HepG2 (cell line): Measurements from ENCODE around the gene SFTA2. TPM values are rescaled to one million over a fixed set of nuclear protein-coding genes. Genes with fewer than 3 reads are reported as not detected.

ENCODE experiments used
- AHDC1 ChIP-seq: sonication (generic); formaldehyde crosslinking; IDR thresholded peaks from 2 replicates; pipeline ENCODE4 v1.5.1; 2020; ENCODE audit warnings: mild to moderate bottlenecking, missing genetic modification reagents, borderline replicate concordance
- FOSL2 ChIP-seq: sonication (generic); formaldehyde crosslinking; IDR thresholded peaks from 2 replicates; pipeline ENCODE4 v1.4.0; 2020; ENCODE audit warnings: missing genetic modification reagents
- KAT7 ChIP-seq: IDR thresholded peaks from 2 replicates; pipeline ENCODE4 v1.6.1; 2018; ENCODE audit warnings: borderline replicate concordance, missing compliant biosample characterization
- MYC ChIP-seq: sonication (generic); formaldehyde crosslinking; IDR thresholded peaks from 2 replicates; pipeline ENCODE4 v1.9.0; 2021; ENCODE audit warnings: missing genetic modification reagents, borderline replicate concordance
- SIN3B ChIP-seq: fragments of 150-350 bp; IDR thresholded peaks from 2 replicates; pipeline ENCODE4 v1.6.1; 2014; ENCODE audit warnings: low read length
- TFE3 ChIP-seq: IDR thresholded peaks from 2 replicates; pipeline ENCODE4 v1.6.1; 2016
- ZBTB49 ChIP-seq: sonication (generic); formaldehyde crosslinking; IDR thresholded peaks from 2 replicates; pipeline ENCODE4 v1.4.0; 2020; ENCODE audit warnings: missing genetic modification reagents, borderline replicate concordance
- ZFP82 ChIP-seq: sonication (generic); formaldehyde crosslinking; IDR thresholded peaks from 2 replicates; pipeline ENCODE4 v1.5.1; 2020; ENCODE audit warnings: mild to moderate bottlenecking, missing genetic modification reagents, borderline replicate concordance
- ZNF556 ChIP-seq: sonication (generic); formaldehyde crosslinking; IDR thresholded peaks from 2 replicates; pipeline ENCODE4 v1.4.0; 2020; ENCODE audit warnings: mild to moderate bottlenecking, missing genetic modification reagents, borderline replicate concordance
- ZNF672 ChIP-seq: sonication (generic); formaldehyde crosslinking; IDR thresholded peaks from 2 replicates; pipeline ENCODE4 v1.8.1; 2022; ENCODE audit warnings: missing genetic modification reagents
- ZNF773 ChIP-seq: sonication (generic); formaldehyde crosslinking; IDR thresholded peaks from 2 replicates; pipeline ENCODE4 v1.4.0; 2020; ENCODE audit warnings: missing genetic modification reagents, borderline replicate concordance
- ZNF775 ChIP-seq: sonication (generic); formaldehyde crosslinking; IDR thresholded peaks from 2 replicates; pipeline ENCODE4 v1.4.0; 2020; ENCODE audit warnings: missing genetic modification reagents, mild to moderate bottlenecking, moderate library complexity, borderline replicate concordance
- polyA plus RNA-seq, 8 experiments: library from polyadenylated mRNA; depleted of rRNA in 3 of 8; stranded (reverse) in 7 of 8; unstranded in 1 of 8; fragments of >200 nt; fragmentation: Illumina TruSeq in 4 of 8; extraction: Trizol in 4 of 8; gene quantifications; 2 replicates each; pipeline versions ENCODE4 v1.2.1 to v1.2.3, GENCODE V29; 2011 to 2016; ENCODE audit warnings: low read depth in 4 of 8, missing spikeins in 1 of 8, mixed read lengths in 1 of 8; ENCODE audit not compliant: insufficient read depth in 1 of 8
- total RNA-seq, 5 experiments: library from RNA; depleted of rRNA; stranded (reverse); fragments of >200 nt; fragmentation: Illumina TruSeq; extraction: Trizol; gene quantifications; 2 replicates each; pipeline ENCODE4 v1.2.3, GENCODE V29; 2016; ENCODE audit warnings: low read depth in 1 of 5
- TF ChIP-seq, protein P1 (sequence below): sonication (generic); formaldehyde crosslinking; IDR thresholded peaks from 2 replicates; pipeline ENCODE4 v1.4.0; 2020; ENCODE audit warnings: mild to moderate bottlenecking, missing genetic modification reagents

Gene SFTA2
- total and polyA plus RNA-seq, 2 of the 13 experiments (the other 11 are each of a cell fraction or from before 2014, with no cell fraction given): not detected

- TF ChIP-seq AHDC1: peak; percentile 34; the same call in 1 of the 2 replicates
- peak; percentile 91; the same call in 1 of the 2 replicates for TF ChIP-seq ZFP82 (CRISPR knock-in tag)
- peak; percentile 86; the same call in 1 of the 2 replicates for TF ChIP-seq ZNF773 (CRISPR knock-in tag)
- peak; percentile 97 for TF ChIP-seq MYC (CRISPR knock-in tag)
- TF ChIP-seq, protein P1, sequence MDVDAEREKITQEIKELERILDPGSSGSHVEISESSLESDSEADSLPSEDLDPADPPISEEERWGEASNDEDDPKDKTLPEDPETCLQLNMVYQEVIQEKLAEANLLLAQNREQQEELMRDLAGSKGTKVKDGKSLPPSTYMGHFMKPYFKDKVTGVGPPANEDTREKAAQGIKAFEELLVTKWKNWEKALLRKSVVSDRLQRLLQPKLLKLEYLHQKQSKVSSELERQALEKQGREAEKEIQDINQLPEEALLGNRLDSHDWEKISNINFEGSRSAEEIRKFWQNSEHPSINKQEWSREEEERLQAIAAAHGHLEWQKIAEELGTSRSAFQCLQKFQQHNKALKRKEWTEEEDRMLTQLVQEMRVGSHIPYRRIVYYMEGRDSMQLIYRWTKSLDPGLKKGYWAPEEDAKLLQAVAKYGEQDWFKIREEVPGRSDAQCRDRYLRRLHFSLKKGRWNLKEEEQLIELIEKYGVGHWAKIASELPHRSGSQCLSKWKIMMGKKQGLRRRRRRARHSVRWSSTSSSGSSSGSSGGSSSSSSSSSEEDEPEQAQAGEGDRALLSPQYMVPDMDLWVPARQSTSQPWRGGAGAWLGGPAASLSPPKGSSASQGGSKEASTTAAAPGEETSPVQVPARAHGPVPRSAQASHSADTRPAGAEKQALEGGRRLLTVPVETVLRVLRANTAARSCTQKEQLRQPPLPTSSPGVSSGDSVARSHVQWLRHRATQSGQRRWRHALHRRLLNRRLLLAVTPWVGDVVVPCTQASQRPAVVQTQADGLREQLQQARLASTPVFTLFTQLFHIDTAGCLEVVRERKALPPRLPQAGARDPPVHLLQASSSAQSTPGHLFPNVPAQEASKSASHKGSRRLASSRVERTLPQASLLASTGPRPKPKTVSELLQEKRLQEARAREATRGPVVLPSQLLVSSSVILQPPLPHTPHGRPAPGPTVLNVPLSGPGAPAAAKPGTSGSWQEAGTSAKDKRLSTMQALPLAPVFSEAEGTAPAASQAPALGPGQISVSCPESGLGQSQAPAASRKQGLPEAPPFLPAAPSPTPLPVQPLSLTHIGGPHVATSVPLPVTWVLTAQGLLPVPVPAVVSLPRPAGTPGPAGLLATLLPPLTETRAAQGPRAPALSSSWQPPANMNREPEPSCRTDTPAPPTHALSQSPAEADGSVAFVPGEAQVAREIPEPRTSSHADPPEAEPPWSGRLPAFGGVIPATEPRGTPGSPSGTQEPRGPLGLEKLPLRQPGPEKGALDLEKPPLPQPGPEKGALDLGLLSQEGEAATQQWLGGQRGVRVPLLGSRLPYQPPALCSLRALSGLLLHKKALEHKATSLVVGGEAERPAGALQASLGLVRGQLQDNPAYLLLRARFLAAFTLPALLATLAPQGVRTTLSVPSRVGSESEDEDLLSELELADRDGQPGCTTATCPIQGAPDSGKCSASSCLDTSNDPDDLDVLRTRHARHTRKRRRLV (CRISPR knock-in tag): peak; percentile 91; the same call in 1 of the 2 replicates
- peak; percentile 99 for TF ChIP-seq KAT7 (CRISPR knock-in tag)
- TF ChIP-seq ZNF556 (CRISPR knock-in tag): peak; percentile 69; the same call in 1 of the 2 replicates
- 0 out of 2 replicates have a peak, but pooled peaks have one; percentile 77 for TF ChIP-seq ZNF672 (CRISPR knock-in tag)
- peak; percentile 79; the same call in 1 of the 2 replicates for TF ChIP-seq ZBTB49 (CRISPR knock-in tag)
- peak; percentile 20; the same call in 1 of the 2 replicates for TF ChIP-seq SIN3B
- 0 out of 2 replicates have a peak, but pooled peaks have one; percentile 26 for TF ChIP-seq ZNF775
- TF ChIP-seq TFE3 (CRISPR knock-in tag): peak; percentile 82
- TF ChIP-seq FOSL2 (CRISPR knock-in tag): peak; percentile 42
Observed at GRCh38 chr6:30914076-30914853, 17.7 kb downstream of the SFTA2 start, which contains the start of gene VARS2 (continued).
